Right ventricle myocardium superior (tissue), 1 donor: Measurements from ENCODE around the gene HRCT1. TPM values are rescaled to one million over a fixed set of nuclear protein-coding genes. Genes with fewer than 3 reads are reported as not detected.

Experiments used
- total RNA-seq: library from RNA; stranded (reverse); fragmentation: NEBNext Ultra II Directional; extraction: Animal tissue kit (Norgen Biotek cat#: 25700); gene quantifications from one replicate; pipeline ENCODE4 v1.2.1, GENCODE V29; 2021
- donor health status: DM: no; HTN: yes; CAD: no; lungs with severe emphysema.

Gene HRCT1
- total RNA-seq, 1 donor from 2014 or later = 7.4 TPM

Other genes starting within 250 kb of the HRCT1 start
- 19,155 TPM for gene RMRP, start 248.2 kb upstream of the HRCT1 start, total RNA-seq
- gene CCDC107, start 247.9 kb upstream of the HRCT1 start, total RNA-seq = 48.4 TPM
- gene ARHGEF39, start 241.0 kb upstream of the HRCT1 start, total RNA-seq = 0.24 TPM
- not detected for gene CA9, start 232.3 kb upstream of the HRCT1 start, total RNA-seq
- gene TPM2, start 216.3 kb upstream of the HRCT1 start, total RNA-seq = 966 TPM
- gene TLN1, start 174.0 kb upstream of the HRCT1 start, total RNA-seq = 252 TPM
- gene CREB3, start 173.5 kb upstream of the HRCT1 start, total RNA-seq = 20.3 TPM
- 74.6 TPM for gene GBA2, start 157.0 kb upstream of the HRCT1 start, total RNA-seq
- gene RGP1, start 156.9 kb upstream of the HRCT1 start, total RNA-seq = 28.5 TPM
- gene MSMP, start 151.9 kb upstream of the HRCT1 start, total RNA-seq = not detected
- 24.2 TPM for gene NPR2, start 114.6 kb upstream of the HRCT1 start, total RNA-seq
- 1.8 TPM for gene SPAG8, start 93.9 kb upstream of the HRCT1 start, total RNA-seq
- gene HINT2, start 91.2 kb upstream of the HRCT1 start, total RNA-seq = 82.9 TPM
- gene FAM221B, start 77.5 kb upstream of the HRCT1 start, total RNA-seq = not detected
- 13.3 TPM for gene TMEM8B, start 77.0 kb upstream of the HRCT1 start, total RNA-seq
- gene OR13J1, start 35.8 kb upstream of the HRCT1 start, total RNA-seq = not detected
- 8.3 TPM for gene SPAAR, start 3.3 kb downstream of the HRCT1 start, total RNA-seq
- gene OR2S2, start 52.0 kb downstream of the HRCT1 start, total RNA-seq = not detected
- gene RECK, start 130.7 kb downstream of the HRCT1 start, total RNA-seq = 4.6 TPM
- gene GLIPR2, start 230.5 kb downstream of the HRCT1 start, total RNA-seq = 6.7 TPM